Renal cortex interstitium (tissue), 11 donors: ENCODE measurements around the gene MRPL1. TPM values are rescaled to one million over a fixed set of nuclear protein-coding genes. Genes with fewer than 3 reads are reported as not detected.
"Not testable (repeated sequence)": the region's sequence is repeated elsewhere in the genome, so short reads cannot be mapped to it uniquely, and the experiment has no call there.

Experiments used
- DNase-seq, 11 donors: peaks; one replicate each; pipeline ENCODE4 v3.0.0-alpha.2; 2013; ENCODE audit warnings: low read depth in 9 of 11, low spot score in 4 of 11; ENCODE audit errors: extremely low read depth in 1 of 11
- polyA plus RNA-seq, 3 donors: library from polyadenylated mRNA; unstranded; fragments of 120-200 nt; gene quantifications; one replicate each; pipeline ENCODE4 v1.2.1, GENCODE V29; 2013; ENCODE audit not compliant: insufficient read length in 3 of 3

The MRPL1 gene
- polyA plus RNA-seq, 3 donors, result 53.3 to 63.9 (median 54.5) TPM

DNA sequence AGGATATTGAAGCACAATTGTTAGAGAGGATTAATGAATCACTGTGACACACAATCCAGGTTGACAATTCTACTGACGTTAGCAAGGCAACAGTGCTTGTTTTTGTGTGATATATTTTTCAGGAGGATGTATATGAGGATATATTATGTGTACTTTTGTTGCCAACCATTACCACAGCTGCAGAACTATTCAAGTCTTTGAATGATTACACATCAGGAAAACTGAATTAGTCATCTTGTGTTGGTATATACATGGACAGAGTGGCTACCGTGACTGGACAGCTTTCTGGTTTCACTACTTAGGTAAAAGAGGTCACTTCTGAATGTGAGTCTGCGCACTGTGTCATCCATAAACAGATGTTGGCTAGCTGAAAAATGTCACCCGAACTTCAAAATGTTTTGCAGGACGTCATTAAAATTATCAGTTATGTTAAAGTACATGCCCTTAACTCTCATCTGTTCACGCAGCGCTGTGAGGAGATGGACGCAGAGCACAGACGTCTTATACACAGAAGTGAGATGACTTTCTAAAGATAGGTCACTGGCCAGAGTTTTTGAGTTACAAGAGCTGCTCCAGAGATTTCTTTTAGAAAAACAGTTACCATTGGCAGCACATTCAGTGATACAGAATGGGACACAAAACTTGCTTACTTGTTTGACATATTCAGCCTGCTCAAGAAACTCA is 69.0 kb downstream of the MRPL1 start:
- DNase-seq, result no peak

DNA sequence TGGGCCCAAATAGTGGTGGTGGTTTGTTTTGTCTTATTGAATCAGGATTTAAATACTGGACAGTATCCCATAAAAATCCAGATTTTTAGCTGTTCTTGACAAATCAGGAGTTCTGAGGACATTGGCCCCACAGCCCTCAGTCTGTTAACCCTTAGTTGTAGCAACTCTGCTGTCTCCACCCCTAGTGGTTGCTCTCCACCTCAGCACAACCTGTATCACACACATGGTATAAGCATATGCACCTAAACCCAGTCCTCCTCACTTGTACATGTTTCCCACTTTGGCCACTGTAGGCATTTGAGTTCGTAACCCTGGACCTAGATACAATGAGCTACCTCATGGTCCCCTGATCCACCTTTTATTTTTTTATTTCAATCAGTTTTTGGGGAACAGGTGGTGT is 75.9 kb downstream of the MRPL1 start:
- no peak for DNase-seq

- not testable (repeated sequence) for DNase-seq
Observed at GRCh38 chr4:77945929-77946328, 83.3 kb downstream of the MRPL1 start.

GRCh38 chr4:77950203-77950602 is 87.6 kb downstream of the MRPL1 start:
- no peak for DNase-seq

DNA sequence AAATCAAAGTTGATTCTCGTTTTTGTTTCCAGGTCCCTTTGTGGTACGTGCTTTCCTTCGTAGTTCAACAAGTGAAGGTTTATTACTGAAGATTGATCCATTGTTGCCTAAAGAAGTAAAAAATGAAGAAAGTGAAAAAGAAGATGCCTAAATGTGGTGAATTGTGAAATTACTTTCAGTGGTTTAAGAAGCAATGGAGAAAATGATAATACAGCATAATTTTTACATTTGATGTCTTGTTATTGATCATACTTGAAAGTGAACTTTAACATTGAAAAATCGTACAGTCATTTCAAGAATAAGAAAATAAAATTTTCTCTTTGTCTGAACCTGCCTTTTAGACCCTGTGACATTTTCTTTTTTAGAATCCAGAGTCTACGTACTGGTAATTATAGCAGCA is 89.8 kb downstream of the MRPL1 start:
- no peak for DNase-seq

GRCh38 chr4:77954690-77955089 is 92.1 kb downstream of the MRPL1 start:
- no peak for DNase-seq

GRCh38 chr4:77956917-77957316 is 94.3 kb downstream of the MRPL1 start:
- DNase-seq, result no peak

GRCh38 chr4:77958897-77959296 is 96.3 kb downstream of the MRPL1 start:
- DNase-seq, result no peak

DNA sequence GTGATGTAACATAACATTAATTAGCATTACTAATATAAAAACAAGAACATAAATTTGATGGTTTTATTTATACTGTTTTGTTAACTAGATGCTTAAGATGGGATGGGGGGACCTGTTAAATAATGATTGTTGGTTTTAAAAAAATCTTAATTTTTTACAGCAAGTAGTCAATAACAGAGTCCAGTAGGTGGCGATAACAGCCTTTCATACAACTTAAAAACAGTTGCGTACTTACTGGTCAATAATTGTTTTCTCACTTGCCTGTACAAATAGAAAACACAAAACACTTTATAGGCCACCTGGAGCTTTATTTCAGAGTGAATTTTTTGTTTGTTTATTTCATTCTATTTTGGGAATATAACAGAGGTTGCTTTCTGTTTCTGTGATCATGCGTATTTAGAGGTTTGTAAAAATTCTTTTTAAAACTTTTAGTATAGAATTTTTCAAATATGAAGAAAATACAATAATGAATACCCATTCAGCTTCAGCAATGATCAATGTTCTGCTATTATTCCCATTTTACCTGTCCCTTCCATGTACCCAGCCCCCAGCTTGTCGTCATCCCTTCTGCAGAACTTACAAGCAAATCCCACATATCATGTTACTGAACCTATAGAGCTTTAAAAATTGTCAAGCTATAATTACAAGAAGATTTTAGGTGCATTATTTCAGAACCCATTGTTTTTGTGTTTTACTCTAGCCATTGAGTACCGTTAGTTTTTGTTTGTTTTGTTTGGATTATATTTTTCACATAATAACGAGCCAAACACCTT is 97.1 kb downstream of the MRPL1 start:
- DNase-seq, result peak; percentile 23 to 60 (median 39)

DNA sequence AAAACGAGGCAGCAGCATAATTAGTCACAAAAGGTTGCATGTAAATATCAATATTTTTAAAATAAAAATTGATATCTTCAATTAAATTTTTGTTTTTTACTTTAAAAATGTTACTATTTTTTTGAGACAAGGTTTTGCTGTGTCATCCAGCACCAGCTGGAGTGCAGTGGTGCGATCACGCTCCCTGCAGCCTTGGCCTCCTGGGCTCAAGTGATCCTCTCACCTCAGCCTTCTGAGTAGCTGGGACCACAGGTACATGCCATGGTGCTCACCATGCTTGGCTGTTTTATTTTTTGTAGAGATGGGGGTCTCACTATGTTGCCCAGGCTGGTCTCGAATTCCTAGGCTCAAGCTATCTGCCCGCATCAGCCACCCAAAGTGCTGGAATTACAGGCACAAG is 97.7 kb downstream of the MRPL1 start:
- DNase-seq, result no peak

DNA sequence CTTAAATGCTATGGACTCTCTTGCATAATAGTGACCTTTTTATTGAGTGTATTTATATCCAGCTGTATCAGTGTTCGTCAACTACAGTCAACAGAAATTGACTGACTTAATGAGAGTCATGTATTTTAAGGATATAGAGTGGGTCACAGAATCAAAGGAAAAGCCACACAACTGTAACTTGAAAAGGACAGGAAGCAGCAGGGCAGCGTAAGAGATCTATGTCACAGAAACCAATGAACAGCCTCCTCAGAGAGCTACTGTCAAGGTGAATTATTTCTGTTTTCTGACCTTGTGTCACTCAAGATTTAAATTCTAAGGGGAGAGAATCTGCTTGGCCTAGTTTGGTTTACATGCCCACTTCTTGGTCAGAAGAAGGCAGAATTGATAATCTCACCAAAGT is 100.4 kb downstream of the MRPL1 start:
- DNase-seq, result no peak

DNA sequence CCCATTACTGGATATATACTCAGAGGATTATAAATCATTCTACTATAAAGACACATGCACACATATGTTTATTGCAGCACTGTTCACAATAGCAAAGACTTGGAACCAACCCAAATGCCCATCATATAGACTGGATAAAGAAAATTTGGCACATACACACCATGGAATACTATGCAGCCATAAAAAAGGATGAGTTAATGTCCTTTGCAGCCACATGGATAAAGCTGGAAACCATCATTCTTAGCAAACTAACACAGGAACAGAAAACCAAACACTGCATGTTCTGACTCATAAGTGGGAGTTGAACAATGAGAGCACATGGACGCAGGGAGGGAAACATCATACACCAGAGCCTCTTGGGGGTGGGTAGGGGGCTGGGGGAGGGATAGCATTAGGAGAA is 111.0 kb downstream of the MRPL1 start:
- not testable (repeated sequence) for DNase-seq

DNA sequence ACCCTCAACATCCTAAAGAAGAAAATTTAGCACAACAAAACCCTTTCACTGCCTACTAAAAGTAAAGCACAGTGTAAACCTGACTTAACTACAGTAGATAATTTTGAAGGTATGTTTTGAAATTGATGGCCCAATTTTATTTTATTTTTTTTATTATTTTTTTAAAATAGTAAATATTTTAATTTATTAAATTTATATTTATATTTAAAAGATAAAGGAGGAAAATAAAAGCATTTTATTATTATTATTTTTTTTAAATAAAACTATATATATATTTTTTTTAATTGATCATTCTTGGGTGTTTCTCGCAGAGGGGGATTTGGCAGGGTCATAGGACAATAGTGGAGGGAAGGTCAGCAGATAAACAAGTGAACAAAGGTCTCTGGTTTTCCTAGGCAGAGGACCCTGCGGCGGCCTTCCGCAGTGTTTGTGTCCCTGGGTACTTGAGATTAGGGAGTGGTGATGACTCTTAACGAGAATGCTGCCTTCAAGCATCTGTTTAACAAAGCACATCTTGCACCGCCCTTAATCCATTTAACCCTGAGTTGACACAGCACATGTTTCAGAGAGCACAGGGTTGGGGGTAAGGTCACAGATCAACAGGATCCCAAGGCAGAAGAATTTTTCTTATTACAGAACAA is 120.4 kb downstream of the MRPL1 start:
- not testable (repeated sequence) for DNase-seq

GRCh38 chr4:77983612-77984311 is 121.1 kb downstream of the MRPL1 start:
- DNase-seq, result not testable (repeated sequence)

- DNase-seq, result no peak
Observed at GRCh38 chr4:77989968-77990367, 127.3 kb downstream of the MRPL1 start.

- no peak for DNase-seq
Observed at GRCh38 chr4:77990456-77990855, 127.8 kb downstream of the MRPL1 start.

DNA sequence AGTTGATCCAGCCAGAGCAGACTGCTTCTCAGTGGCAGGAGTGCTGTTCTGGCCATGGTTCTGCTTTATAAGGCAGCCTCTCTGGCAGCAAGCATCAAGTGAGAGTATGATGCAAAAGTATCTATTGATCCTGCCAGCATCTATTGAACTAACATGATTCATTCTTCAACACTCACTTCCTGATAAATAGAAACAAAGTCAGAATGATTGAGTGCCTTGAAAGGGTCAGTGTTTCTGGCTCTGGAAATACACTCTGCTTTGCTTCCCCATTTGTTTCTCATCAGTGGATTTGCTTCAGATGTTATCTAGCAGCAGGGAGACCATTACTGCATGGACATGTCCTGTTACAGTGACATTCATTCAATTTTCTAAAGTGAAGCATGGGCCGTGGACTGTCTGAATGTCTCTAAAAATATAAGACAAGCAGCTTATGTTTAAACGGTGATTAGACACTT is 128.3 kb downstream of the MRPL1 start:
- peak in 1 of 11 donors; percentile 12 for DNase-seq

GRCh38 chr4:77992581-77992980 is 130.0 kb downstream of the MRPL1 start:
- no peak for DNase-seq

DNA sequence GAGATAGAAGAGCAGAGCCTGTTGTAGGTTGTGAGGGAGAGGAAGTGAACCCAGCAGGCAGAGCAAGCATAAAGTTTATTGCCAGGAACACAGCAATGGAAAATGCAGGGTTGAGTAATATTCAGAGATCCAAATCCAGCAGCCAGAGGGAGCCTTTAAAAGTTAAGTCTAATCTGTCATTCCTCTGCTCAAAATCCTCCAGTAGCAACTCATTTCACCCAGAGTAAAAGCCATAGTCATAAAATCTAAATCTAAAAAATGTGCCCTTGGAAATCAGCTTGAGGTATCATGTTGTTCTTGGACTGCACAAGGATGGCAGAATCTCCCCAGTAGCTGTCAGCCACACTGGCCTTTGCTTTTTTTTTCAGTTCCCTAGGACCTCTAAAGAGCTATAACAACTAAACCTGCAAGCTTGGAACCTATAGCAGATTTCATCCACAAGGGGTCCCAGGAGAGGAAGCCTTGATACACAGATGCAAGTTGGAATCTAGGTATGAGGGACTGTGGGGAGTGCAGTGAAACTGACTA is 131.6 kb downstream of the MRPL1 start:
- peak; percentile 43 to 80 (median 55) for DNase-seq
